Measurements from ENCODE around the gene CARF.
A peak's percentile ranks its signal among the peaks of the same experiment; 100 is the strongest.
"Not testable (repeated sequence)": the region's sequence is repeated elsewhere in the genome, so short reads cannot be mapped to it uniquely, and the experiment has no call there.

Gene CARF, protein sequence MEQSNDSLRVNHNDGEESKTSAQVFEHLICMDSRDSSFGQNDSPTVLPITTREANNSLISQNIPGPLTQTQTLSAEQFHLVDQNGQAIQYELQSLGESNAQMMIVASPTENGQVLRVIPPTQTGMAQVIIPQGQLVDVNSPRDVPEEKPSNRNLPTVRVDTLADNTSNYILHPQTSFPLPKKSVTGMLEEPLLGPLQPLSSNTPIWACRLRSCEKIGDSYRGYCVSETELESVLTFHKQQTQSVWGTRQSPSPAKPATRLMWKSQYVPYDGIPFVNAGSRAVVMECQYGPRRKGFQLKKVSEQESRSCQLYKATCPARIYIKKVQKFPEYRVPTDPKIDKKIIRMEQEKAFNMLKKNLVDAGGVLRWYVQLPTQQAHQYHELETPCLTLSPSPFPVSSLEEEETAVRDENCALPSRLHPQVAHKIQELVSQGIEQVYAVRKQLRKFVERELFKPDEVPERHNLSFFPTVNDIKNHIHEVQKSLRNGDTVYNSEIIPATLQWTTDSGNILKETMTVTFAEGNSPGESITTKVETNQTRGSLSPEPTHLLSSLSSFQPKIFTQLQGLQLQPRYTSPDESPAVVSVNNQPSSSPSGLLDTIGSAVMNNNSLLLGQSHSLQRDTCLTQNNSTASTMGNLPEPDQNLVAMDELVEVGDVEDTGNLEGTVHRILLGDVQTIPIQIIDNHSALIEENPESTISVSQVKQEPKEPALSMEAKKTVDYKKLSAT
- 17.9 to 25.9 (median 23.0) reads per million in 3 donors for total RNA-seq

DNA sequence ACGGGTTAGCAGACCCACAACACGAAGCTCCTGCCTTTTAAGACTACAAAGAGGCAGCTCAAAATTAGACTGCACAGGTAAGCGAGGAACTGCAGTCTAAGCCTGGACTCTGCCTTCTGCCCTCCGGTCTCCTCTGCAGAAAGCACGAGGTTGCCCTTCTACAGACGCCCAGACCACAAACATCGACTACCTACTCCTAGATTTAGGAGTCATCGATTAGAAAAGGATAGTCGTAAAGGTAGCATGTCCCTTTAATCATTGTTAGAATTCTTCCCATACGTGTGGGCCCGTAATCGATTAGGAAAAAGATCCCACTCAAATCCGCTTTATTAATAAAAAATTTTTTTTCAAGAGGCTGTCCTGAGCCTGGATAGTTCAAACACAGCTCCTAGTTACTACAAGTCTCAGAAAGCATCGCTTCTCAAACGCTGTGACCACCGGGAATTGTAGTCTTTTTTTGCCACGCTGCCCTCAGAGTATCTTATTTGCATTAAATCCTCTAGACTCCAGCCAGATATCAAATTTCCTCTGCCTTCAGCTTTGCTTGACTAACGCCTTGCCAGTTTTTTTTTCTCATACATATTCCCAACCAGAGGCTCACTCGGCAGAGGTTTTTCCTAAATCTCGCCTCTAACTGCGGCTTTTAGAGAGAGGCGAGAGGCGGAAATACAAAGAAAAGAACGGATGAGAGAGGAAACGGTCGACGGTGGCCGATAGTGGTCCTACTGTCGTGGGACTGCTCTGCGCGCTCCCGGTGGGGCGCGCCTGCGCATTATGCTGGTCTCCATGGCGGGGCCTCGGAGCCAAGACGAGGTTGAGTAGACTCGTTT lies at the start of gene CARF, which contains the start of gene WDR12:
TSS of gene CARF (plus strand) at position 764 of the 830 bp plus-strand sequence. CDS start 29,628 bp downstream, outside the sequence.
TSS of gene WDR12 (minus strand) at position 162 of the 830 bp plus-strand sequence. CDS start 197 bp downstream, outside the sequence.
- peak; percentile 80 to 85 (median 85) for DNase-seq
- Histone ChIP-seq H3K4me3 (ENCODE audit: insufficient read depth, low read depth, low read length, poor library complexity, severe bottlenecking) (peak within 1 kb of the TSS; percentile 67), H3K36me3 (ENCODE audit: control insufficient read depth, insufficient read depth, low read length) (no peaks in the 10 kb centered on the region), H3K4me1 (ENCODE audit: control insufficient read depth, insufficient read depth, low read length, poor library complexity, severe bottlenecking) (peaks cover 4% of the 10 kb centered on the region), H3K9me3 (ENCODE audit: control insufficient read depth, low read length) (no peaks in the 10 kb centered on the region), H3K27ac (ENCODE audit: insufficient read depth, low read length, poor library complexity, severe bottlenecking) (peak within 1 kb of the TSS; percentile 79), H3K27me3 (replicated peaks; ENCODE audit: control insufficient read depth, insufficient read depth, low read length, poor library complexity, severe bottlenecking) (no peaks in the 10 kb centered on the region)

DNA sequence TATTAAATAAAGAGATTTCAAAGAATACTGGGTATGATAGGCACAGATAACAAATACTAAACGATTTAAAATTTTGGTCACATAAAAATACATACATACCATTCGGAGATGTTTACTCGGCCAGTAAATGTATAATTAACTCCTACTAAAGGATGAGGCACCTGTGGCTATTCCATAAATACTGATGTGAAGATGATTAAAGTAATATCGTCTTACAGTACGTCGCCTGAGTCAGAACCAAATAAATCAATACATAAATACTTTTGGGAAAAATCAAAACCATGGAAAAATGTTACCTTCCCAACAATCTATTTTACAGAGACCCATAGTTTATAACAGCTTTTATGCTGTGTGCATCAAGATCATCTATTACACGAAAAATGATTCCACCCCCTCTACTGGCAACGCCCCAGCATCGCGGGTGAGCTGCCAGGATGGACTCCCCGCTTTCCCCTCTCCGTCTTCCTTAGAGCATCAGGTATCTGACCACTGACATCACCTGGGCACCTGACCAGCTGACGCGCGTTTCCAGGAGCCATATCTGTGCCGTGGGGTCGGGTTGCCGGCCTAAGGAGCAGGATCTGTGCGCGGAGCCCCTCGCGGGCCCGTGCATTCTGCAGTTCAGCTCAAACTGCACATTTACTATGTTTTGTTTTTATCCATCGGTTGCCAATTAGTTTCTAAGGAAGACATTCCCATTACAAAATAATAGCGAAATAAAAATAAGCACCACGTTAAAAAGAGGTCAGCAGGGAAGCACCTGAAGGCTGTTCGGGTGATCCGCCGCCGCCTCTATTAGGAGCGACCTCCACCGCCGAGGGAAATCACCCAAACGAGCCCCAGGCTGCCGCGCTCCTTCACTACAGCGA lies 41.4 kb upstream of the CARF start:
- DNase-seq = peak; percentile 4 to 22 (median 18)
- no peaks in the 10 kb centered on the region for H3K4me1 ChIP-seq (ENCODE audit: control insufficient read depth, insufficient read depth, low read length, poor library complexity, severe bottlenecking)
- H3K4me3 ChIP-seq (ENCODE audit: insufficient read depth, low read depth, low read length, poor library complexity, severe bottlenecking) = peak overlapping the region; percentile 82
- no peaks in the 10 kb centered on the region for H3K27me3 ChIP-seq (replicated peaks; ENCODE audit: control insufficient read depth, insufficient read depth, low read length, poor library complexity, severe bottlenecking)
- no peak overlapping the region for H3K27ac ChIP-seq (ENCODE audit: insufficient read depth, low read length, poor library complexity, severe bottlenecking)
- no peaks in the 10 kb centered on the region for H3K36me3 ChIP-seq (ENCODE audit: control insufficient read depth, insufficient read depth, low read length)
- no peaks in the 10 kb centered on the region for H3K9me3 ChIP-seq (ENCODE audit: control insufficient read depth, low read length)

DNA sequence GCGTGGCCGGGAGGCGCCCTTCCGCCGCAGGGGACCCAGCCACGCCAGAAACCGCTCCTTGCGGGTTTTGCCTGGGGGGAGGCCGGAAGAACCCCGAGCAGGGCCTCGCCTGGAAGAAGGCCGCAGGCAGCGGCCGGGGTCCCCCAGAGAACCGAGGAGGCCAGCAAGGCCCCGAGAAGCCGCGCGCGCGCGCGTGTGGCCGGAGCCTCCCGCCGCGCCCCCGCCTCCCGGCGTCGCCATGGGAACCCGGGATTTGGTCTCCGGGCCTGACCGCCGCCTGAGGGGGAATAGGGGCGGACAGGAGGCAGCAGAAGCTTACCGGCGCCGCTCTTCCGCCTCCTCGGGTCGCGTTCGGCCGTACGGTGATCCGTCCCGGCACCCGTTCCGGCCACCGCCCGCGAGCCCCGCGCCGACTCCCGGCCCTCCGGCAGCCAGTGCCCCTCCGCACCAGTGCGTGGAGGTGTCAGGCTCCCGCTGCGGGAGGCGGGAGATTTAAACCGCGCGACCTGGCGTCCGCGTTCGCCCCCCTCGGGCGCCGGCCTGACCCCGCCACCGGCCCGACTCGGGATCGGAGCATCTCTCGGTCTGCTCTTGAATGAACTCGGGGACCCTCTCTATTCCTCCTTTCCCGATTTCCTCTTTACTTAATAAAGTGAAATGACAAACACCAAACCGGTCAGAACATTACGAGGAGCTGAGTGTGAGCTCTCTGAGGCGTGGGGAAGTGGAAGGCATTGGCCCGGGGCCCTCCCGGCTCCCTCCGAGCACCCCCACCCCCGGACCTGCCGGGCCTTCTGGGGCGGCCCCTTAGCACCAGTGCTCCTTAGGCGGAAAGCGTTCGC lies 40.6 kb upstream of the CARF start, which contains the start of gene ICA1L:
TSS of gene ICA1L (minus strand) at position 467 of the 842 bp plus-strand sequence. CDS start 42,757 bp downstream, outside the sequence.
- H3K27me3 ChIP-seq (replicated peaks; ENCODE audit: control insufficient read depth, insufficient read depth, low read length, poor library complexity, severe bottlenecking) = no peaks in the 10 kb centered on the region
- no peaks in the 10 kb centered on the region for H3K4me1 ChIP-seq (ENCODE audit: control insufficient read depth, insufficient read depth, low read length, poor library complexity, severe bottlenecking)
- peak within 1 kb of the TSS; percentile 82 for H3K4me3 ChIP-seq (ENCODE audit: insufficient read depth, low read depth, low read length, poor library complexity, severe bottlenecking)
- H3K9me3 ChIP-seq (ENCODE audit: control insufficient read depth, low read length) = no peaks in the 10 kb centered on the region
- no peak within 1 kb of the TSS for H3K27ac ChIP-seq (ENCODE audit: insufficient read depth, low read length, poor library complexity, severe bottlenecking)
- no peaks in the 10 kb centered on the region for H3K36me3 ChIP-seq (ENCODE audit: control insufficient read depth, insufficient read depth, low read length)
- DNase-seq = peak; percentile 10 to 24 (median 20)

DNA sequence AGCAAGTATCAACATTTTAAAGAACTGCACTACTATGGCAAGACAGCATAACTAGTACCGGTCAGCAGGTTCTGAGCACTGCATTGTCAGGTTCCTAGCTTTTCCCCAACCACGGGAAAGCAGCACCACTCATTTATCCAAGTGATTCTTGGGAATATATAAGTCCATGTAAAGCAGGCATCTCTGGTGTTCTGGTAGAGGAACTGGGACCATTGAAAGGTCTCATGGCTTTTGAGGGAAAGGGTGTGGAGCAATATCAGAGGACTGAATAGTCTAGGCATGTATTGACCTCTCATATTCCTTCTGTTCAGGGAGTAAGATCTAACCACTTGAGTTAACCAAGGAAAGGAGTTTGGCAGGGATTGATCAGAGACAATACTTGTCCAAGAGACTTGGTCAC lies 34.4 kb upstream of the CARF start:
- H3K4me1 ChIP-seq (ENCODE audit: control insufficient read depth, insufficient read depth, low read length, poor library complexity, severe bottlenecking) = no peaks in the 10 kb centered on the region
- no peak overlapping the region for H3K27ac ChIP-seq (ENCODE audit: insufficient read depth, low read length, poor library complexity, severe bottlenecking)
- no peak overlapping the region for H3K4me3 ChIP-seq (ENCODE audit: insufficient read depth, low read depth, low read length, poor library complexity, severe bottlenecking)
- no peak for DNase-seq
- H3K9me3 ChIP-seq (ENCODE audit: control insufficient read depth, low read length) = no peaks in the 10 kb centered on the region
- H3K36me3 ChIP-seq (ENCODE audit: control insufficient read depth, insufficient read depth, low read length) = peaks cover 3% of the 10 kb centered on the region
- H3K27me3 ChIP-seq (replicated peaks; ENCODE audit: control insufficient read depth, insufficient read depth, low read length, poor library complexity, severe bottlenecking) = no peaks in the 10 kb centered on the region

DNA sequence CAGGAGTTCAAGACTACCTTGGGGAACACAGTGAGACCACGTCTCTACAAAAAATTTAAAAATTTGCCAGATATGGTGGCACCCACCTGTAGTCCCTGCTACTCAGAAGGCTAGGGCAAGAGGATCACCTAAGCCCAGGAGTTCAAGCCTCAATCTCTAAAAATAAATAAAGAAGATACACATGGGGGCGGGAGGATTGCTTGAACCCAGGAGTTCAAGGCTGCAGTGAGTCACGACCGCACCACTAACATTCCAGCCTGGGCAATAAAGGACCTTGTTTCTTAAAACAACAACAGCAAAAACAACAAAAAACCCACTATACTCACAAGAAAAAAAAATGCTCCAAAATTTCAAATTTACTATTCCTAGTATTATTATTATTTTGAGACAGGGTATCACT lies 30.5 kb upstream of the CARF start:
- H3K9me3 ChIP-seq (ENCODE audit: control insufficient read depth, low read length) = no peaks in the 10 kb centered on the region
- DNase-seq = no peak
- no peaks in the 10 kb centered on the region for H3K27me3 ChIP-seq (replicated peaks; ENCODE audit: control insufficient read depth, insufficient read depth, low read length, poor library complexity, severe bottlenecking)
- H3K4me3 ChIP-seq (ENCODE audit: insufficient read depth, low read depth, low read length, poor library complexity, severe bottlenecking) = no peak overlapping the region
- no peak overlapping the region for H3K27ac ChIP-seq (ENCODE audit: insufficient read depth, low read length, poor library complexity, severe bottlenecking)
- no peaks in the 10 kb centered on the region for H3K4me1 ChIP-seq (ENCODE audit: control insufficient read depth, insufficient read depth, low read length, poor library complexity, severe bottlenecking)
- peaks cover 27% of the 10 kb centered on the region for H3K36me3 ChIP-seq (ENCODE audit: control insufficient read depth, insufficient read depth, low read length)

DNA sequence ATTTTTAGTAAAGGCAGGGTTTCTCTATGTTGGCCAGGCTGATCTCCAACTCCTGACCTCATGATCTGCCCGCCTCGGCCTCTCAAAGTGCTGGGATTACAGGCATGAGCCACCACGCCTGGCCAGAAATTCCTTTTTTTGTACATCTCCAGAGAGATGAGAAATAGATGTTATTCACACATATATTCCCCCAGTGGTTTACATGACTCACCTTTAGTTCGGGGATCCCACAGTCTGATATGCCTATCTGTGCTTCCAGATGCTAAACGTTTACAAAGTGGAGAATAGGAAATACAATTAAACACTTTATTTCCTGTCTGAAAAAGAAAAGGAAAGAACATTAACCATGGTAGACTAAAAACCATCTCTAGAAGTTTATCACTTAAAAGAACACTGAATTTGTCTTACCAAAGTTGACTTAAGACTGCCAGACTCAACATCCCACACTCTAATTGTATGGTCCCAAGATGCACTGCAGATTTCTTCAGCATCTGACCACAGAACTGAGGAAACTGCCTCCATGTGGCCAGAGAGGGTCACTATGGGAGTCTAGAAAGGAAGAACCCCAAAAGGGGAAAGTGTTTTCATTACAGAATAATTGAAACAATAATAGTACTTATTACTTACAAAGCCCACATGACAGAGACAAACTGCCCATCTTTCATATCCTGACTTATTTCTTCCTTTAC lies 27.9 kb upstream of the CARF start:
- Histone ChIP-seq H3K4me1 (ENCODE audit: control insufficient read depth, insufficient read depth, low read length, poor library complexity, severe bottlenecking) (no peaks in the 10 kb centered on the region), H3K9me3 (ENCODE audit: control insufficient read depth, low read length) (no peaks in the 10 kb centered on the region), H3K36me3 (ENCODE audit: control insufficient read depth, insufficient read depth, low read length) (peaks cover 27% of the 10 kb centered on the region), H3K27ac (ENCODE audit: insufficient read depth, low read length, poor library complexity, severe bottlenecking) (no peak overlapping the region), H3K4me3 (ENCODE audit: insufficient read depth, low read depth, low read length, poor library complexity, severe bottlenecking) (no peak overlapping the region), H3K27me3 (replicated peaks; ENCODE audit: control insufficient read depth, insufficient read depth, low read length, poor library complexity, severe bottlenecking) (no peaks in the 10 kb centered on the region)
- DNase-seq = no peak

DNA sequence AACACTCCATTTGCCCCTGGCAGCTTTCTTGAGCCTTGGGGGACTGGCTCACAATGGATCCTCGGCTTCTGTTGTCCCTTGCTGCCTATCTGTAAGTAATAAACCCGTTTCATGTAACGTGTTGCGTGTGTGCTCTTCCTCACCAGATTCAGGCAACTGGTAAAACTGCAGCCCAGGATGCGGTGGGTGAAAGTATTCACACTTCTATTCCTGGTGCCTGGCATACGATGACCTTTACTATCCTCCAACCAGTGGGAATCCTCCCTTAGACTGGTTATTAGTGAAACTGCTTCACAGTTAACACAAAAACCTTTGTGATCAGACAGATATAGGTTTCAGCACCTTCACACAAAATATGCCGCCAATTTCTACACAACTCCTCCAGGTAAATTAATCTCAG lies 26.9 kb upstream of the CARF start:
- Histone ChIP-seq H3K4me1 (ENCODE audit: control insufficient read depth, insufficient read depth, low read length, poor library complexity, severe bottlenecking) (no peaks in the 10 kb centered on the region), H3K9me3 (ENCODE audit: control insufficient read depth, low read length) (no peaks in the 10 kb centered on the region), H3K27me3 (replicated peaks; ENCODE audit: control insufficient read depth, insufficient read depth, low read length, poor library complexity, severe bottlenecking) (no peaks in the 10 kb centered on the region), H3K36me3 (ENCODE audit: control insufficient read depth, insufficient read depth, low read length) (peaks cover 27% of the 10 kb centered on the region), H3K27ac (ENCODE audit: insufficient read depth, low read length, poor library complexity, severe bottlenecking) (no peak overlapping the region), H3K4me3 (ENCODE audit: insufficient read depth, low read depth, low read length, poor library complexity, severe bottlenecking) (no peak overlapping the region)
- no peak for DNase-seq

DNA sequence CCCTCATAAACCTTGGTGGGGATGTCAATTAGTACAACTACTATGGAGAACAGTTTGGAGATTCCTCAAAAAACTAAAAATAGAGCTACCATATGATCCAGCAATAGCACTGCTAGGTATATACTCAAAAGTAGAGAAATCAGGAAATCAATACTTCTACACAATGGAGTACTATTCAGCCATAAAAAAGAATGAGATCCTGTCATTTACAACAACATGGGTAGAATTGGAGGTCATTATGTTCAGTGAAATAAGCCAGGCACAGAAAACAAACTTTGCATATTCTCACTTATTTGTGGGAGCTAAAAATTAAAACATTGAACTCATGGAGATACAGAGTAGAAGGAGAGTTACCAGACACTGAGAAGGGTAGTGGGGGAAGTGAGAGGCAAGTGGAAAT lies 6.6 kb upstream of the CARF start:
- H3K27me3 ChIP-seq (replicated peaks; ENCODE audit: control insufficient read depth, insufficient read depth, low read length, poor library complexity, severe bottlenecking); H3K9me3 ChIP-seq (ENCODE audit: control insufficient read depth, low read length); H3K27ac ChIP-seq (ENCODE audit: insufficient read depth, low read length, poor library complexity, severe bottlenecking); H3K4me3 ChIP-seq (ENCODE audit: insufficient read depth, low read depth, low read length, poor library complexity, severe bottlenecking); DNase-seq; H3K4me1 ChIP-seq (ENCODE audit: control insufficient read depth, insufficient read depth, low read length, poor library complexity, severe bottlenecking); H3K36me3 ChIP-seq (ENCODE audit: control insufficient read depth, insufficient read depth, low read length): not testable (repeated sequence)

All from effector memory CD4-positive, alpha-beta T cell (primary cell).